HL-60 (cell line): ENCODE results near the gene SRGAP3.

Experiments
- CTCF ChIP-seq: IDR thresholded peaks from one replicate; pipeline ENCODE4 v1.5.1; 2011; ENCODE audit warnings: low read length, control low read depth, inconsistent platforms; ENCODE audit not compliant: insufficient read depth
- GABPA ChIP-seq: IDR thresholded peaks from 2 replicates; pipeline ENCODE4 v1.6.1; 2012; ENCODE audit warnings: low read depth
- POLR2AphosphoS5 ChIP-seq: IDR thresholded peaks from 2 replicates; pipeline ENCODE4 v1.6.1; 2012; ENCODE audit warnings: low read depth
- REST ChIP-seq: IDR thresholded peaks from 2 replicates; pipeline ENCODE4 v1.6.1; 2012; ENCODE audit warnings: low read depth; ENCODE audit not compliant: insufficient replicate concordance

- no peak for TF ChIP-seq CTCF
- no peak for TF ChIP-seq REST
- TF ChIP-seq POLR2AphosphoS5, result no peak
- no peak for TF ChIP-seq GABPA
Measured at GRCh38 chr3:9143184-9143583, 106.3 kb downstream of the SRGAP3 start.
